HepG2 (cell line): ENCODE data around the gene SS18L1. TPM values are rescaled to one million over a fixed set of nuclear protein-coding genes. Genes with fewer than 3 reads are reported as not detected.

Experiments used
- ADNP ChIP-seq: sonication (generic); formaldehyde crosslinking; IDR thresholded peaks from 2 replicates; pipeline ENCODE4 v1.4.0; 2020; ENCODE audit warnings: missing genetic modification reagents
- ARID4A ChIP-seq: sonication (generic); formaldehyde crosslinking; IDR thresholded peaks from 2 replicates; pipeline ENCODE4 v1.5.0; 2020; ENCODE audit warnings: mild to moderate bottlenecking, missing genetic modification reagents, borderline replicate concordance
- CREM ChIP-seq, 2 experiments: sonication (generic) in 1 of 2; formaldehyde crosslinking in 1 of 2; IDR thresholded peaks; 2 replicates each; pipeline versions ENCODE4 v1.4.0 to v1.6.1; 2016 to 2020; ENCODE audit warnings: antibody characterized with exemption in 1 of 2, mild to moderate bottlenecking in 1 of 2, missing genetic modification reagents in 1 of 2
- ESRRA ChIP-seq: sonication (generic); formaldehyde crosslinking; IDR thresholded peaks from 2 replicates; pipeline ENCODE4 v1.5.1; 2020; ENCODE audit warnings: mild to moderate bottlenecking, low read depth, missing genetic modification reagents
- MED1 ChIP-seq: sonication (generic); formaldehyde crosslinking; IDR thresholded peaks from 2 replicates; pipeline ENCODE4 v1.4.0; 2020; ENCODE audit warnings: missing genetic modification reagents
- MXI1 ChIP-seq: IDR thresholded peaks from 3 replicates; pipeline ENCODE4 v1.6.1; 2012; ENCODE audit warnings: low read depth, low read length, inconsistent platforms, borderline replicate concordance
- PREB ChIP-seq: sonication (generic); formaldehyde crosslinking; IDR thresholded peaks from 2 replicates; pipeline ENCODE4 v1.4.0; 2020; ENCODE audit warnings: missing genetic modification reagents
- SP1 ChIP-seq, 2 experiments: fragments of 450-650 bp in 1 of 2; sonication (generic) in 1 of 2; formaldehyde crosslinking in 1 of 2; IDR thresholded peaks; 2 replicates each; pipeline versions ENCODE4 v1.4.0 to v1.6.1; 2016 to 2020; ENCODE audit warnings: missing genetic modification reagents in 1 of 2
- TBX2 ChIP-seq: sonication (generic); formaldehyde crosslinking; IDR thresholded peaks from 2 replicates; pipeline ENCODE4 v1.5.0; 2020; ENCODE audit warnings: missing genetic modification reagents, mild to moderate bottlenecking, borderline replicate concordance
- ZC3H4 ChIP-seq: sonication (generic); formaldehyde crosslinking; IDR thresholded peaks from 2 replicates; pipeline ENCODE4 v1.4.0; 2020; ENCODE audit warnings: missing genetic modification reagents, borderline replicate concordance
- ZNF263 ChIP-seq: sonication (generic); formaldehyde crosslinking; IDR thresholded peaks from 2 replicates; pipeline ENCODE4 v1.4.0; 2020; ENCODE audit warnings: missing genetic modification reagents
- ZNF362 ChIP-seq: sonication (generic); formaldehyde crosslinking; IDR thresholded peaks from 2 replicates; pipeline ENCODE4 v1.4.0; 2020; ENCODE audit warnings: missing genetic modification reagents, mild to moderate bottlenecking, borderline replicate concordance
- ZNF44 ChIP-seq: sonication (generic); formaldehyde crosslinking; IDR thresholded peaks from 2 replicates; pipeline ENCODE4 v1.5.1; 2020; ENCODE audit warnings: mild to moderate bottlenecking, missing genetic modification reagents
- ZSCAN30 ChIP-seq: sonication (generic); formaldehyde crosslinking; IDR thresholded peaks from 2 replicates; pipeline ENCODE4 v1.5.0; 2020; ENCODE audit warnings: mild to moderate bottlenecking, missing genetic modification reagents
- polyA plus RNA-seq, 8 experiments: library from polyadenylated mRNA; depleted of rRNA in 3 of 8; stranded (reverse) in 7 of 8; unstranded in 1 of 8; fragments of >200 nt; fragmentation: Illumina TruSeq in 4 of 8; extraction: Trizol in 4 of 8; gene quantifications; 2 replicates each; pipeline versions ENCODE4 v1.2.1 to v1.2.3, GENCODE V29; 2011 to 2016; ENCODE audit warnings: low read depth in 4 of 8, missing spikeins in 1 of 8, mixed read lengths in 1 of 8; ENCODE audit not compliant: insufficient read depth in 1 of 8
- total RNA-seq, 5 experiments: library from RNA; depleted of rRNA; stranded (reverse); fragments of >200 nt; fragmentation: Illumina TruSeq; extraction: Trizol; gene quantifications; 2 replicates each; pipeline ENCODE4 v1.2.3, GENCODE V29; 2016; ENCODE audit warnings: low read depth in 1 of 5
- TF ChIP-seq, protein P1 (sequence below): sonication (generic); formaldehyde crosslinking; IDR thresholded peaks from 2 replicates; pipeline ENCODE4 v1.8.0; 2022; ENCODE audit warnings: mild to moderate bottlenecking, missing genetic modification reagents, borderline replicate concordance
- TF ChIP-seq, protein P2 (sequence below): sonication (generic); formaldehyde crosslinking; IDR thresholded peaks from 2 replicates; pipeline ENCODE4 v1.4.0; 2020; ENCODE audit warnings: missing genetic modification reagents
- TF ChIP-seq, protein P3 (sequence below): sonication (generic); formaldehyde crosslinking; IDR thresholded peaks from 2 replicates; pipeline ENCODE4 v1.4.0; 2020; ENCODE audit warnings: mild to moderate bottlenecking, missing genetic modification reagents

SS18L1 gene
- total and polyA plus RNA-seq, 2 of the 13 experiments (the other 11 are each of a cell fraction or from before 2014, with no cell fraction given) = 17.8 to 27.6 TPM

DNA sequence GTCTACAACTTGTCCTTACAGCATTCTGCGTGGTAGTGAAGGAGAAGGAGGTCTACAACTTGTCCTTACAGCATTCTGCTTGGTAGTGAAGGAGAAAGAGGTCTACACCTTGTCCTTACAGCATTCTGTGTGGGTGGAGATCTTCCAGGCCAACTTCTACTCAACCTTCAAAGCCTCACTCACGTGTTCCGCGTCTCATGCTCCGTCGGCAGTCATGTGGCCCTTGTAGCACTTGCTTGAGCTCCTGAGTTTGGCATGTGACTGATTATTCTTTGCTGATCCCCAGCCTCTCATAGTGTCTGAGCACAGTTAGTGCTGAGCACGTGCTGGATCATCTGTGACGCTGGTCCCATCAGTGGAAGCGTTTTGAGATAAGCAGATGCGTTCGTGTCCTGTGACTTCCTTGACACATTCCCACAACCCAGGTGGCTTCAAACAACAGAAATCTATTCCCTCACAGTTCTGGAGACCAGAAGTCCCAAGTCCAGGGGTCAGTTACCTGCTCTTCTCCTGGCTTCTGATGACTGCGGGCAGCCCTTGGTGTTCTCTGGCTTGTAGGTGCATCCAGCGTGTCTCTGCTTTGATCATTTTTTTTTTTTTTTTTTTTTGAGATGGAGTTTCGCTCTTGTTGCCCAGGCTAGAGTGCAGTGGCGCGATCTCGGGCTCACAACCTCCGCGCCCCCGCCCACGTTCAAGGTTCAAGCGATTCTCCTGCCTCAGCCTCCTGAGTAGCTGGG is 2.6 kb downstream of the SS18L1 start (continued):
- TF ChIP-seq PREB (CRISPR knock-in tag) = no peak
- TF ChIP-seq MXI1 = peak; percentile 82; the same call in 2 of the 3 replicates
- TF ChIP-seq, protein P1, sequence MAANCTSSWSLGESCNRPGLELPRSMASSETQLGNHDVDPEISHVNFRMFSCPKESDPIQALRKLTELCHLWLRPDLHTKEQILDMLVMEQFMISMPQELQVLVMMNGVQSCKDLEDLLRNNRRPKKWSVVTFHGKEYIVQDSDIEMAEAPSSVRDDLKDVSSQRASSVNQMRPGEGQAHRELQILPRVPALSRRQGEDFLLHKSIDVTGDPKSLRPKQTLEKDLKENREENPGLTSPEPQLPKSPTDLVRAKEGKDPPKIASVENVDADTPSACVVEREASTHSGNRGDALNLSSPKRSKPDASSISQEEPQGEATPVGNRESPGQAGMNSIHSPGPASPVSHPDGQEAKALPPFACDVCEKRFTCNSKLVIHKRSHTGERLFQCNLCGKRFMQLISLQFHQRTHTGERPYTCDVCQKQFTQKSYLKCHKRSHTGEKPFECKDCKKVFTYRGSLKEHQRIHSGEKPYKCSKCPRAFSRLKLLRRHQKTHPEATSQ (CRISPR knock-in tag) = 0 out of 2 replicates have a peak, but pooled peaks have one; percentile 73
- TF ChIP-seq ARID4A (CRISPR knock-in tag) = peak; percentile 83
- TF ChIP-seq CREM (IDR thresholded peaks at IDR 0.05) = peak; percentile 50; the same call in 1 of the 2 replicates
- TF ChIP-seq CREM (CRISPR knock-in tag; IDR thresholded peaks at IDR 0.05) = no peak
- TF ChIP-seq ZC3H4 (CRISPR knock-in tag) = no peak
- peak; percentile 44 for TF ChIP-seq MED1
- TF ChIP-seq, protein P2, sequence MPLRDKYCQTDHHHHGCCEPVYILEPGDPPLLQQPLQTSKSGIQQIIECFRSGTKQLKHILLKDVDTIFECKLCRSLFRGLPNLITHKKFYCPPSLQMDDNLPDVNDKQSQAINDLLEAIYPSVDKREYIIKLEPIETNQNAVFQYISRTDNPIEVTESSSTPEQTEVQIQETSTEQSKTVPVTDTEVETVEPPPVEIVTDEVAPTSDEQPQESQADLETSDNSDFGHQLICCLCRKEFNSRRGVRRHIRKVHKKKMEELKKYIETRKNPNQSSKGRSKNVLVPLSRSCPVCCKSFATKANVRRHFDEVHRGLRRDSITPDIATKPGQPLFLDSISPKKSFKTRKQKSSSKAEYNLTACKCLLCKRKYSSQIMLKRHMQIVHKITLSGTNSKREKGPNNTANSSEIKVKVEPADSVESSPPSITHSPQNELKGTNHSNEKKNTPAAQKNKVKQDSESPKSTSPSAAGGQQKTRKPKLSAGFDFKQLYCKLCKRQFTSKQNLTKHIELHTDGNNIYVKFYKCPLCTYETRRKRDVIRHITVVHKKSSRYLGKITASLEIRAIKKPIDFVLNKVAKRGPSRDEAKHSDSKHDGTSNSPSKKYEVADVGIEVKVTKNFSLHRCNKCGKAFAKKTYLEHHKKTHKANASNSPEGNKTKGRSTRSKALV (CRISPR knock-in tag) = 0 out of 2 replicates have a peak, but pooled peaks have one; percentile 55
- peak; percentile 55; the same call in 1 of the 2 replicates for TF ChIP-seq ZNF263 (CRISPR knock-in tag)
- TF ChIP-seq ADNP (CRISPR knock-in tag) = no peak
- TF ChIP-seq, protein P3, sequence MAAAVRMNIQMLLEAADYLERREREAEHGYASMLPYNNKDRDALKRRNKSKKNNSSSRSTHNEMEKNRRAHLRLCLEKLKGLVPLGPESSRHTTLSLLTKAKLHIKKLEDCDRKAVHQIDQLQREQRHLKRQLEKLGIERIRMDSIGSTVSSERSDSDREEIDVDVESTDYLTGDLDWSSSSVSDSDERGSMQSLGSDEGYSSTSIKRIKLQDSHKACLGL = peak; percentile 77
- no peak for TF ChIP-seq ZSCAN30 (CRISPR knock-in tag)
- TF ChIP-seq ESRRA (CRISPR knock-in tag) = peak; percentile 84; the same call in 1 of the 2 replicates
- peak; percentile 90 for TF ChIP-seq TBX2 (CRISPR knock-in tag)
- TF ChIP-seq ZNF362 (CRISPR knock-in tag) = peak; percentile 93
- TF ChIP-seq ZNF44 (CRISPR knock-in tag) = peak; percentile 9; the same call in 1 of the 2 replicates
- no peak for TF ChIP-seq SP1 (IDR thresholded peaks at IDR 0.05)
- TF ChIP-seq SP1 (CRISPR knock-in tag; IDR thresholded peaks at IDR 0.05) = no peak; the same call in 1 of the 2 replicates
